ENCODE measurements around the gene ERP27. TPM values are rescaled to one million over a fixed set of nuclear protein-coding genes. Genes with fewer than 3 reads are reported as not detected.
A peak's percentile ranks its signal among the peaks of the same experiment; 100 is the strongest.

The ERP27 gene
- total and polyA plus RNA-seq, 2 of the 8 experiments (the other 6 are each of a cell fraction or from before 2014, with no cell fraction given), result not detected

DNA sequence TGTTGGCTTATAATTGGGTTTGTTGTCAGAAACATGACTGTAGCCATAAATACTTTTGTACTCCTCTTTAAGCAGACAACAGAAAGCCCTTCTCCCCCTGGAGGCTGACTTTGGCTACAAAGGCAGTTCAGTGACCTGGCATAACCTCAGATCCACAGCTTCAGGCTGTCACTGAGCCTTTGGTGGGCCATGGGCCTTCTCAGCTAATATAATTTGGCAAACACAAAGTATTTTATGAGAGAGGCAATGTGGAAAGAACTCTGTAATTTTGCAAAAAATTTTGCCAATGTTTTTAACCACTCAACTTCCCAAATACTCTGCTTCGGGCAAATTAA is 37.1 kb downstream of the ERP27 start:
- Histone ChIP-seq H4K20me1 (replicated peaks in 1 of 2; ENCODE audit: control insufficient read depth in 1 of 2, insufficient read depth in 2 of 2, low read length in 2 of 2) (no peaks in the 10 kb centered on the region), H2BK120ac (replicated peaks; ENCODE audit: low read depth, low read length) (no peak overlapping the region), H3K9ac (replicated peaks in 1 of 4; ENCODE audit: extremely low read depth in 1 of 4, low read depth in 3 of 4, low read length in 3 of 4) (no peak overlapping the region), H3K79me1 (ENCODE audit: low read depth, low read length) (no peaks in the 10 kb centered on the region), H3K4ac (replicated peaks; ENCODE audit: insufficient read length, low read depth, low read length) (no peak overlapping the region), H3K18ac (ENCODE audit: extremely low read depth, low read length) (no peak overlapping the region), H2AFZ (ENCODE audit: low read length) (no peak overlapping the region), H4K8ac (ENCODE audit: extremely low read depth, insufficient read depth, low read length) (no peak overlapping the region), H3K36me3 (ENCODE audit: control insufficient read depth in 2 of 4, insufficient read depth in 4 of 4, low read length in 3 of 4) (no peaks in the 10 kb centered on the region), H3K27me3 (replicated peaks in 1 of 4; ENCODE audit: control insufficient read depth in 3 of 4, extremely low read depth in 1 of 4, insufficient read depth in 3 of 4, low read length in 3 of 4) (no peaks in the 10 kb centered on the region), H3K4me1 (replicated peaks in 1 of 4; ENCODE audit: control insufficient read depth in 3 of 4, insufficient read depth in 4 of 4, low read length in 3 of 4) (no peaks in the 10 kb centered on the region), H2AK5ac (ENCODE audit: low read depth, low read length) (no peak overlapping the region), H4K91ac (replicated peaks; ENCODE audit: insufficient read length, low read length) (no peak overlapping the region), H3K79me2 (ENCODE audit: control insufficient read depth in 1 of 2, insufficient read depth in 2 of 2, low read length in 2 of 2) (no peaks in the 10 kb centered on the region), H2BK15ac (ENCODE audit: low read length) (no peak overlapping the region), H3K4me2 (ENCODE audit: insufficient read depth in 1 of 2, low read depth in 2 of 2, low read length in 2 of 2) (no peak overlapping the region), H3K56ac (replicated peaks; ENCODE audit: insufficient read length, low read depth, low read length) (no peak overlapping the region), H2BK5ac (ENCODE audit: low read depth, low read length) (no peak overlapping the region), H3K14ac (ENCODE audit: insufficient read length) (no peak overlapping the region), H2BK12ac (ENCODE audit: low read depth, low read length) (no peak overlapping the region), H3K23me2 (ENCODE audit: low read depth, low read length) (no peaks in the 10 kb centered on the region), H2BK20ac (ENCODE audit: low read length) (no peak overlapping the region), H4K5ac (ENCODE audit: insufficient read length, low read depth, low read length) (no peak overlapping the region), H3K23ac (ENCODE audit: insufficient read length) (no peak overlapping the region), H3K27ac (ENCODE audit: low read depth, low read length) (no peak overlapping the region), H3K9me3 (ENCODE audit: insufficient read depth in 2 of 2, low read depth in 1 of 2, low read length in 1 of 2) (no peaks in the 10 kb centered on the region), H3K4me3 (ENCODE audit: extremely low read depth in 1 of 4, insufficient read depth in 2 of 4, low read depth in 3 of 4, low read length in 4 of 4) (no peak overlapping the region)
- FAIRE-seq (peak; percentile 7), DNase-seq (ENCODE audit: low read depth in 1 of 2, low spot score in 2 of 2) (no peak)
- ChIA-PET POLR2A (ENCODE audit: partially characterized antibody) (no interaction called here), CTCF (ENCODE audit: partially characterized antibody) (interaction anchor here (0.6 to 2.5 kb wide), 9 partner anchors 9 to 177 kb away, joined by 3 to 11 read pairs (median 4); no protein-coding TSS in a partner anchor)
- TF ChIP-seq EP300 (IDR thresholded peaks at IDR 0.05; ENCODE audit: borderline replicate concordance in 1 of 2, low read depth in 2 of 2, low read length in 2 of 2) (no peak), SP4 (IDR thresholded peaks at IDR 0.05; ENCODE audit: low read length) (no peak), RAD21 (IDR thresholded peaks at IDR 0.05 in 1 of 2, conservative IDR thresholded peaks at IDR 0.05 in 1 of 2; ENCODE audit: low read depth in 2 of 2, low read length in 2 of 2) (peak in 1 of 2 experiments; percentile 22; a peak in 1 of 4 replicates), CHD1 (IDR thresholded peaks at IDR 0.05; ENCODE audit: low read depth, low read length) (no peak), RXRA (IDR thresholded peaks at IDR 0.05; ENCODE audit: insufficient read depth, low read depth, low read length) (0 out of 2 replicates have a peak, but pooled peaks have one; percentile 38)
- TF ChIP-seq, protein P1, sequence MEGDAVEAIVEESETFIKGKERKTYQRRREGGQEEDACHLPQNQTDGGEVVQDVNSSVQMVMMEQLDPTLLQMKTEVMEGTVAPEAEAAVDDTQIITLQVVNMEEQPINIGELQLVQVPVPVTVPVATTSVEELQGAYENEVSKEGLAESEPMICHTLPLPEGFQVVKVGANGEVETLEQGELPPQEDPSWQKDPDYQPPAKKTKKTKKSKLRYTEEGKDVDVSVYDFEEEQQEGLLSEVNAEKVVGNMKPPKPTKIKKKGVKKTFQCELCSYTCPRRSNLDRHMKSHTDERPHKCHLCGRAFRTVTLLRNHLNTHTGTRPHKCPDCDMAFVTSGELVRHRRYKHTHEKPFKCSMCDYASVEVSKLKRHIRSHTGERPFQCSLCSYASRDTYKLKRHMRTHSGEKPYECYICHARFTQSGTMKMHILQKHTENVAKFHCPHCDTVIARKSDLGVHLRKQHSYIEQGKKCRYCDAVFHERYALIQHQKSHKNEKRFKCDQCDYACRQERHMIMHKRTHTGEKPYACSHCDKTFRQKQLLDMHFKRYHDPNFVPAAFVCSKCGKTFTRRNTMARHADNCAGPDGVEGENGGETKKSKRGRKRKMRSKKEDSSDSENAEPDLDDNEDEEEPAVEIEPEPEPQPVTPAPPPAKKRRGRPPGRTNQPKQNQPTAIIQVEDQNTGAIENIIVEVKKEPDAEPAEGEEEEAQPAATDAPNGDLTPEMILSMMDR (IDR thresholded peaks at IDR 0.05; ENCODE audit: control extremely low read depth in 1 of 3, insufficient read depth in 1 of 3, low read depth in 1 of 3, low read length in 3 of 3), result peak in 2 of 3 experiments; percentile 18 to 43; a peak in 3 of 4 replicates
- TF ChIP-seq, protein P2, sequence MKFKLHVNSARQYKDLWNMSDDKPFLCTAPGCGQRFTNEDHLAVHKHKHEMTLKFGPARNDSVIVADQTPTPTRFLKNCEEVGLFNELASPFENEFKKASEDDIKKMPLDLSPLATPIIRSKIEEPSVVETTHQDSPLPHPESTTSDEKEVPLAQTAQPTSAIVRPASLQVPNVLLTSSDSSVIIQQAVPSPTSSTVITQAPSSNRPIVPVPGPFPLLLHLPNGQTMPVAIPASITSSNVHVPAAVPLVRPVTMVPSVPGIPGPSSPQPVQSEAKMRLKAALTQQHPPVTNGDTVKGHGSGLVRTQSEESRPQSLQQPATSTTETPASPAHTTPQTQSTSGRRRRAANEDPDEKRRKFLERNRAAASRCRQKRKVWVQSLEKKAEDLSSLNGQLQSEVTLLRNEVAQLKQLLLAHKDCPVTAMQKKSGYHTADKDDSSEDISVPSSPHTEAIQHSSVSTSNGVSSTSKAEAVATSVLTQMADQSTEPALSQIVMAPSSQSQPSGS (IDR thresholded peaks at IDR 0.05; ENCODE audit: low read length), result no peak
- TF ChIP-seq, protein P3, sequence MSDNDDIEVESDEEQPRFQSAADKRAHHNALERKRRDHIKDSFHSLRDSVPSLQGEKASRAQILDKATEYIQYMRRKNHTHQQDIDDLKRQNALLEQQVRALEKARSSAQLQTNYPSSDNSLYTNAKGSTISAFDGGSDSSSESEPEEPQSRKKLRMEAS (IDR thresholded peaks at IDR 0.05), result no peak
- WGBS, 2 experiments (ENCODE audit: extremely low coverage in 1 of 2, insufficient coverage in 1 of 2, insufficient read length in 1 of 2, insufficient replicate concordance in 2 of 2, low coverage in 1 of 2, low lambda C conversion rate in 2 of 2, missing lambda C conversion rate in 1 of 2), result 100% methylated on average over 1 of the region's 1 CpG; no CpG with 5 or more reads in 1 of the 2 experiments

Data from H1 (cell line).